Activated naive CD4-positive, alpha-beta T cell treated with anti-CD3 and anti-CD28 coated beads for 36 hours (primary cell): Measurements from ENCODE around the gene ICAM4. TPM values are rescaled to one million over a fixed set of nuclear protein-coding genes. Genes with fewer than 3 reads are reported as not detected.
A peak's percentile ranks its signal among the peaks of the same experiment; 100 is the strongest.
"Not testable (repeated sequence)": the region's sequence is repeated elsewhere in the genome, so short reads cannot be mapped to it uniquely, and the experiment has no call there.

ENCODE experiments used
- CTCF ChIA-PET: fragments of 350-600 bp; sonication (Branson Sonifier 250); formaldehyde crosslinking; loops from one replicate; lab custom pipeline; 2021; ENCODE audit warnings: antibody characterized with exemption; lab: Charles Lee
- DNase-seq: peaks from one replicate; pipeline ENCODE4 v3.0.0-alpha.2; 2020
- H3K27ac Mint-ChIP-seq: one replicate; pipeline ENCODE4 v1.8.0; 2021; ENCODE audit warnings: mild to moderate bottlenecking, mixed read lengths
- H3K27me3 Mint-ChIP-seq: one replicate; pipeline ENCODE4 v1.8.0; 2021; ENCODE audit warnings: low read depth, mixed read lengths
- H3K36me3 Mint-ChIP-seq: one replicate; pipeline ENCODE4 v1.8.0; 2021; ENCODE audit warnings: low read depth, mixed read lengths
- H3K4me1 Mint-ChIP-seq: one replicate; pipeline ENCODE4 v1.8.0; 2021; ENCODE audit warnings: low read depth, mixed read lengths
- H3K4me3 Mint-ChIP-seq: one replicate; pipeline ENCODE4 v1.8.0; 2021; ENCODE audit warnings: mild to moderate bottlenecking, moderate library complexity, mixed read lengths
- H3K9me3 Mint-ChIP-seq: one replicate; pipeline ENCODE4 v1.8.0; 2021; ENCODE audit warnings: mixed read lengths
- intact Hi-C: fragments of 100-400 bp; cut with micrococcal nuclease; formaldehyde crosslinking; loops from one replicate; pipeline ENCODE4 v1.15.1; 2023
- total RNA-seq, 2 experiments: library from RNA; stranded (reverse); gene quantifications; one replicate each; pipeline ENCODE4 v1.2.3, GENCODE V29; 2021

The ICAM4 gene
- total RNA-seq, 2 experiments from 2014 or later: not detected

DNA sequence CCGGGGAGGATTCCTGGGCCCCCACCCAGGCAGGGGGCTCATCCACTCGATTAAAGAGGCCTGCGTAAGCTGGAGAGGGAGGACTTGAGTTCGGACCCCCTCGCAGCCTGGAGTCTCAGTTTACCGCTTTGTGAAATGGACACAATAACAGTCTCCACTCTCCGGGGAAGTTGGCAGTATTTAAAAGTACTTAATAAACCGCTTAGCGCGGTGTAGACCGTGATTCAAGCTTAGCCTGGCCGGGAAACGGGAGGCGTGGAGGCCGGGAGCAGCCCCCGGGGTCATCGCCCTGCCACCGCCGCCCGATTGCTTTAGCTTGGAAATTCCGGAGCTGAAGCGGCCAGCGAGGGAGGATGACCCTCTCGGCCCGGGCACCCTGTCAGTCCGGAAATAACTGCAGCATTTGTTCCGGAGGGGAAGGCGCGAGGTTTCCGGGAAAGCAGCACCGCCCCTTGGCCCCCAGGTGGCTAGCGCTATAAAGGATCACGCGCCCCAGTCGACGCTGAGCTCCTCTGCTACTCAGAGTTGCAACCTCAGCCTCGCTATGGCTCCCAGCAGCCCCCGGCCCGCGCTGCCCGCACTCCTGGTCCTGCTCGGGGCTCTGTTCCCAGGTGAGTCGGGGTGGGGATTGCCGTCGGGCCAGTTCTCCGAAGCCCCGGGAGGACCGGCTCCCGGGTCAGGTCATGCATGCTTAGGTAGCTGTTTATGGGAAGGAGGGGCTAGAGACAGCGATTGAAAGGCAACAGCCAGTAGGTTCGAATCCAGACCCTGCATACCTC lies 15.9 kb upstream of the ICAM4 start, which contains the start of gene ICAM1:
ICAM1 (plus strand) TSS at position 505 of the 779 bp plus-strand sequence; CDS start at position 545, 40 bp downstream.
- peak; percentile 86 for DNase-seq
- CTCF ChIA-PET: interaction anchor here (0.6 to 5.4 kb wide), 23 partner anchors 9 to 338 kb away, joined by 3 to 85 read pairs (median 4); partner anchors contain the start of genes ICAM4, ICAM5 and TYK2
- H3K9me3 Mint-ChIP-seq: no peaks in the 10 kb centered on the region
- H3K36me3 Mint-ChIP-seq: peaks cover 13% of the 10 kb centered on the region
- no peaks in the 10 kb centered on the region for H3K27me3 Mint-ChIP-seq
- intact Hi-C loops: loop anchor here (1.0 to 2.0 kb wide), 5 partner anchors 18 to 232 kb away; partner anchors contain the start of genes FDX2, ICAM5, KEAP1 and RAVER1
- peak within 1 kb of the TSS; percentile 78 for H3K4me3 Mint-ChIP-seq
- peak within 1 kb of the TSS; percentile 85 for H3K27ac Mint-ChIP-seq
- peaks cover 34% of the 10 kb centered on the region for H3K4me1 Mint-ChIP-seq

DNA sequence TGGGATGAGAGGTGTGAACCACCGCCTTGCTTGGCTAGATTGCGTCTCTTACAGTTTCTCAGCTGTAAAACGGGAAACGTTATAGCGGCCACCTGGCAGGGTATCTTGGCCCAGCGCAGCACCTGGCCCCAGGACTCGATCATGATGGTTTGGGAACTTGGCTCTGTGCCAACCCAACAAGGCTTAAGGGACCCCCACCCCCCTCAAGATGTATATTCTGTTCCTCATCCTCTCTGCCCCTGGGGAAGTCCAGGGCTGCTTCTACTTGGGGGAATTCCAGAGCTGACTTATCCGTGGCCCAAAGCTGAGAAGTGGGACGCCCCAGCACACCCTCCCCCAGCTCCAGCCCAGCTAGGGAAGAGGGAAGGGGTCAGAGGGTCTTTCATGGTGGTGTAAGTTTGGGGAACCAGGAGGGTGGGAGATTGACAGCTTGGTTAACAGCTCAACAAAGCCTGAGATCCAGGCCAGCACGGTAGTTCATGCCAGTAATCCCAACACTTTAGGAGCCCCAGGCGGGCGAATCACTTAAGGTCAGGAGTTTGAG lies 15.1 kb upstream of the ICAM4 start:
- H3K4me1 Mint-ChIP-seq: peaks cover 34% of the 10 kb centered on the region
- peak overlapping the region; percentile 85 for H3K27ac Mint-ChIP-seq
- intact Hi-C loops: loop anchor here (1.0 to 2.0 kb wide), 5 partner anchors 18 to 231 kb away; partner anchors contain the start of genes FDX2, ICAM5, KEAP1 and RAVER1
- H3K9me3 Mint-ChIP-seq: no peaks in the 10 kb centered on the region
- H3K27me3 Mint-ChIP-seq: no peaks in the 10 kb centered on the region
- H3K4me3 Mint-ChIP-seq: peak overlapping the region; percentile 78
- H3K36me3 Mint-ChIP-seq: peaks cover 13% of the 10 kb centered on the region
- peak; percentile 71 for DNase-seq
- CTCF ChIA-PET: interaction anchor here (0.7 to 5.4 kb wide), 15 partner anchors 8 to 151 kb away, joined by 3 to 85 read pairs (median 11); partner anchors contain the start of genes ICAM4, ICAM5 and TYK2

DNA sequence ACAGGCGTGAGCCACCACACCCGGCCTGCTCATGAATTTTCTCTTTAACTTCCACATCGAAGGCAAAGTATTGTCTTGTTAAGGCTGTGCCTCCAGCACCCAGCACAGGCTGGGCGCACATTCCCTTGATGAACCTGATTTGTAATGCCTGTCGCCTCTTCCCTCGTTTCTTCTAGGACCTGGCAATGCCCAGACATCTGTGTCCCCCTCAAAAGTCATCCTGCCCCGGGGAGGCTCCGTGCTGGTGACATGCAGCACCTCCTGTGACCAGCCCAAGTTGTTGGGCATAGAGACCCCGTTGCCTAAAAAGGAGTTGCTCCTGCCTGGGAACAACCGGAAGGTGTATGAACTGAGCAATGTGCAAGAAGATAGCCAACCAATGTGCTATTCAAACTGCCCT lies 12.2 kb upstream of the ICAM4 start:
- H3K9me3 Mint-ChIP-seq: no peaks in the 10 kb centered on the region
- H3K4me1 Mint-ChIP-seq: peaks cover 44% of the 10 kb centered on the region
- no peak overlapping the region for H3K4me3 Mint-ChIP-seq
- H3K27ac Mint-ChIP-seq: peak overlapping the region; percentile 1
- peaks cover 17% of the 10 kb centered on the region for H3K36me3 Mint-ChIP-seq
- H3K27me3 Mint-ChIP-seq: no peaks in the 10 kb centered on the region
- no peak for DNase-seq
- CTCF ChIA-PET: interaction anchor here (0.7 kb wide), 1 partner anchor 46 kb away, joined by 3 read pairs; no protein-coding TSS in a partner anchor
- intact Hi-C loops: no loop called here

DNA sequence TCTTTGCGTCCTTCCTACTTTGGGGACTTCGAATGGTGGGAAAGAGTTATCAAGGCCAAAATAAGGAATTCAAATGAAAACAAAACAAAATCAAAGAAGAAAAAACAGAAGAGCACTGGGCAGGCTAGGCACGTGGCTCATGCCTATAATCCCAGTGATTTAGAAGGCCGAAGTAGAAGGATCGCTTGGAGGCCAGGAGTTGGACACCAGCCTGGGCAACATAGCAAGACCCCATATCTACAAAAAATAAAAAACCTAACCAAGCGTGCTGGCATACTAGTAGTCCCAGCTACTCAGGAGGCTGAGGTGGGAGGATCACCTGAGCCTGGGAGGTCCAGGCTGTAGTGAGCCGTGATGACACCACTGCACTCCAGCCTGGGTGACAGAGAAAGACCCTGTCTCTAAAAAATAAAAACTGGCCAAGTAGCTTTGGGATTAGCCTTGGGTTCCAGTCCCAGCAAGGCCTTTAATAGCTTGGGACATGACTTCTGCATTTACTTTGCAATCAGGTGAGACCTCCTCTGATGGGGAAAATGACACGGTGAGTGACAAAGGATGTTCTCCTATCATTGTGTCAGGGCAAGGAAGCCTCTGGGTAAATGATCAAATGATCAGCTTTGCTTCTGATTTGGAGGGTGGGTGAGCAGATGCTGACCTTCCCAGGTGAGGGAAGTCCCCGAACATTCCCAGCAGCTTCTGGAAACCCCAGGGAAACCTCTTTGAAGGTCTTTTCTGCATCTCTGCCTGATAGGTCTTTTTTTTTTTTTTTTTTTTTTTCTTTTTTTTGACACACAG lies 8.8 kb upstream of the ICAM4 start:
- no peak overlapping the region for H3K27ac Mint-ChIP-seq

DNA sequence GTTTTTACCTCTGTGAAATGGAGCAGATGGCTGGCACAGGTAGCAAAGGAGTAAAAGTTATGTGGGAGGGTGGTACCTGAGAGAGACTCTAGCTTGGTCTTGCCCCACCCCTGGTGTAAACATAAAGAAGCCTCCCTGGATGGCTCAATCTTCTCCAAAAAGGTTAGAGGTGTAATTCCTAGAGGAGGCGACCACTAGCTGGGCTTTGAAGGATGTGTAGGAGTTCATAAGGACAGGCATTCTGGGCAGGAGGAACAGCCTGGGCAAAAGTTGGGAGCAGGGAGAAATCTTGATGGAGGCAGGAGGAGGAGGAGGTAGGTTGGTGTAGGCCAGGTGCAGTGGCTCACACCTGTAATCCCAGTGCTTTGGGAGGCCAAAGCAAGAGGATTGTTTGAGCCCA lies 7.8 kb upstream of the ICAM4 start:
- Mint-ChIP-seq H3K27ac (no peak overlapping the region), H3K4me3 (no peak overlapping the region), H3K4me1 (peaks cover 21% of the 10 kb centered on the region), H3K27me3 (no peaks in the 10 kb centered on the region), H3K9me3 (no peaks in the 10 kb centered on the region), H3K36me3 (peaks cover 24% of the 10 kb centered on the region)
- CTCF ChIA-PET: interaction anchor here (0.7 to 2.3 kb wide), 2 partner anchors 9 to 347 kb away, joined by 3 to 13 read pairs; partner anchors contain the start of gene ICAM1
- intact Hi-C loops: no loop called here
- DNase-seq: no peak

More for the DNA sequence above, 8.8 kb upstream of the ICAM4 start:
- no peaks in the 10 kb centered on the region for H3K27me3 Mint-ChIP-seq
- peaks cover 22% of the 10 kb centered on the region for H3K4me1 Mint-ChIP-seq
- intact Hi-C loops: no loop called here
- H3K9me3 Mint-ChIP-seq: no peaks in the 10 kb centered on the region
- no peak for DNase-seq
- CTCF ChIA-PET: no interaction called here
- H3K4me3 Mint-ChIP-seq: no peak overlapping the region
- H3K36me3 Mint-ChIP-seq: peaks cover 22% of the 10 kb centered on the region

DNA sequence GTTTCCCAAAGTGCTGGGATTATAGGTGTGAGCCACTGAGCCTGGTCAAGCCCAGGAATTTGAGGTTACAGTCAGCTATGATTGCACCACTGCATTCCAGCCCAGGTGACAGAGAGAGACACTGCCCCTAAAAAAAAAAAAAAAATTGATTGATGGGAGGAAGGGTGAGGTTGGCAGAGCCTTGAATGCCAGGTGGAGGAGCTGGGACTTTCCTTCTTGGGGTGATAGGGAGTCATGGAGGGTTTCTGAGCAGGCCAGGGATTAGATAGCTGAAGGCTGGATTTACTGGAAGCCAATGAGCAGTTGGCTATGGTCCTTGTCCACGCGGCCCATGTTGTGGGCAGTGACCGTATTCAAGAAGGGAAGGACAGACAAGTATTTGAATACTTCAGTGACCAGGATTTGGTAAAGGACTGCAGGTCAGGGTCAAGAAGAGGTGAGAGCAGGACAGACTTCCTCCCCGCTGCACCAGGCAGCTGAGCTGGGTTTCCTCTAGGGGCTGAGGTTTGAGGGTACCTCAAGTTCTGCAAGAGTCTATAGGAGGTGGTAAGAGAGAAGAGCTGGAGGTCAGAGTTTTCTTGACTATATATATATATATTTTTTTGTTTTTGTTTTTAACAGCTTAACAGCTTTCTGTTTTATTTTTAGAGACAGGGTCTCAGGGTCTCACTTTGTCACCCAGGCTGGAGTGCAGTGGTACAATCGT lies 6.9 kb upstream of the ICAM4 start:
- CTCF ChIA-PET: interaction anchor here (0.5 to 2.3 kb wide), 9 partner anchors 10 to 348 kb away, joined by 3 to 13 read pairs (median 3); partner anchors contain the start of genes ICAM1 and ICAM5
- no peak for DNase-seq
- no peaks in the 10 kb centered on the region for H3K27me3 Mint-ChIP-seq
- H3K27ac Mint-ChIP-seq: peak overlapping the region; percentile 70
- intact Hi-C loops: no loop called here
- no peaks in the 10 kb centered on the region for H3K9me3 Mint-ChIP-seq
- peaks cover 15% of the 10 kb centered on the region for H3K4me1 Mint-ChIP-seq
- no peak overlapping the region for H3K4me3 Mint-ChIP-seq
- peaks cover 22% of the 10 kb centered on the region for H3K36me3 Mint-ChIP-seq

DNA sequence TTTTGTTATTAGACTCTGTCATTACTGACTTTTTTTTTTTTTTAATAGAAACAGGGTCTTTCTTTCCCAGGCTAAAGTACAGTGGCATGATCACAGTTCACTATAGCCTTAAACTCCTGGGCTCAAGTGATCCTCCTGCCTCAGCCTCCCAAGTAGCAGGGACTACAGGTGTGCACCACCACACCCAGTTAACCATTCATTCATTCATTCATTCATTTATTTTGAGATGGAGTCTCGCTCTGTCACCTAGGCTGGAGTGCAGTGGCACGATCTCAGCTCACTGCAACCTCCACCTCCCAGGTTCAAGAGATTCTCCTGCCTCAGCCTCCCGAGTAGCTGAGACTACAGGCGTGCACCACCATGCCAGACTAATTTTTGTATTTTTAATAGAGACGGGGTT lies 4.7 kb upstream of the ICAM4 start:
- H3K36me3 Mint-ChIP-seq: peaks cover 34% of the 10 kb centered on the region
- H3K9me3 Mint-ChIP-seq, H3K27ac Mint-ChIP-seq, DNase-seq, H3K27me3 Mint-ChIP-seq, intact Hi-C loops, H3K4me3 Mint-ChIP-seq: not testable (repeated sequence)
- H3K4me1 Mint-ChIP-seq: peaks cover 24% of the 10 kb centered on the region
- CTCF ChIA-PET: interaction anchor here (0.6 kb wide), 1 partner anchor 282 kb away, joined by 3 read pairs; no protein-coding TSS in a partner anchor

DNA sequence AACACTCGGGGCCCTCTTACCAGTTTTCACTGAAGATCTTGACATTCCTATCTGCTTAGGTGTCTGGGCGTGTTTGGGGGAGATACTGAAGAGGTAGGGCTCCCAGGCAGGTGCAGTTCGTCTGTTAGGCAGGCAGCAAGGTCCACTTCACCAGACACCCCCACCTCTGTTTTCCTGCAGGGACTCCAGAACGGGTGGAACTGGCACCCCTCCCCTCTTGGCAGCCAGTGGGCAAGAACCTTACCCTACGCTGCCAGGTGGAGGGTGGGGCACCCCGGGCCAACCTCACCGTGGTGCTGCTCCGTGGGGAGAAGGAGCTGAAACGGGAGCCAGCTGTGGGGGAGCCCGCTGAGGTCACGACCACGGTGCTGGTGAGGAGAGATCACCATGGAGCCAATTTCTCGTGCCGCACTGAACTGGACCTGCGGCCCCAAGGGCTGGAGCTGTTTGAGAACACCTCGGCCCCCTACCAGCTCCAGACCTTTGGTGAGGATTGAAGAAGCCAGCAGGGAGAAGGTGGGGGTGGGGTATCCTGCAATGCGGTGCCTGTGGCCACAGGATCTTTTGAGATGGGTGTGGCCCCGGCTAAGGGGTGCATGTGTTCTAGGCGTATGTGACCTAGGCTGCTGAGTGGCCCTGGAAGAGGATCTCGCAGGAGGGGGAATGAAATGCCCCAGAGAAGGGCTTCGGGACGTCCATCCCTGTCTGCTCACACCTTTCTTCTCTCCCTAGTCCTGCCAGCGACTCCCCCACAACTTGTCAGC lies 3.3 kb upstream of the ICAM4 start:
- Mint-ChIP-seq H3K4me1 (peaks cover 31% of the 10 kb centered on the region), H3K36me3 (peaks cover 32% of the 10 kb centered on the region), H3K27me3 (peaks cover 14% of the 10 kb centered on the region), H3K4me3 (no peak overlapping the region), H3K9me3 (no peaks in the 10 kb centered on the region), H3K27ac (no peak overlapping the region)
- no peak for DNase-seq
- CTCF ChIA-PET: interaction anchor here (0.6 to 1.1 kb wide), 2 partner anchors 105 to 227 kb away, joined by 3 read pairs; no protein-coding TSS in a partner anchor
- intact Hi-C loops: no loop called here

DNA sequence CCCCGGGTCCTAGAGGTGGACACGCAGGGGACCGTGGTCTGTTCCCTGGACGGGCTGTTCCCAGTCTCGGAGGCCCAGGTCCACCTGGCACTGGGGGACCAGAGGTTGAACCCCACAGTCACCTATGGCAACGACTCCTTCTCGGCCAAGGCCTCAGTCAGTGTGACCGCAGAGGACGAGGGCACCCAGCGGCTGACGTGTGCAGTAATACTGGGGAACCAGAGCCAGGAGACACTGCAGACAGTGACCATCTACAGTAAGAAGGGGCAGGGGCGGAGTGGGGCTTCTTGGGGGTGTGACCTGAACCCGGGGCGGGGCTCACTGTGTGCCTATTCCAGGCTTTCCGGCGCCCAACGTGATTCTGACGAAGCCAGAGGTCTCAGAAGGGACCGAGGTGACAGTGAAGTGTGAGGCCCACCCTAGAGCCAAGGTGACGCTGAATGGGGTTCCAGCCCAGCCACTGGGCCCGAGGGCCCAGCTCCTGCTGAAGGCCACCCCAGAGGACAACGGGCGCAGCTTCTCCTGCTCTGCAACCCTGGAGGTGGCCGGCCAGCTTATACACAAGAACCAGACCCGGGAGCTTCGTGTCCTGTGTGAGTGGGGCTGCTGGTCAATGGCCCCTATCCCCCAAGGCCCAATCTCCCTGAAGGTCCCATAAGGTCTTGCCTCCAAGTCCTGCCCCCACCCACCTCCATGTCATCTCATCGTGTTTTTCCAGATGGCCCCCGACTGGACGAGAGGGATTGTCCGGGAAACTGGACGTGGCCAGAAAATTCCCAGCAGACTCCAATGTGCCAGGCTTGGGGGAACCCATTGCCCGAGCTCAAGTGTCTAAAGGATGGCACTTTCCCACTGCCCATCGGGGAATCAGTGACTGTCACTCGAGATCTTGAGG lies 2.4 kb upstream of the ICAM4 start:
- peaks cover 30% of the 10 kb centered on the region for H3K36me3 Mint-ChIP-seq
- intact Hi-C loops: no loop called here
- no peaks in the 10 kb centered on the region for H3K9me3 Mint-ChIP-seq
- peaks cover 33% of the 10 kb centered on the region for H3K4me1 Mint-ChIP-seq
- no peak for DNase-seq
- H3K4me3 Mint-ChIP-seq: no peak overlapping the region
- peaks cover 20% of the 10 kb centered on the region for H3K27me3 Mint-ChIP-seq
- CTCF ChIA-PET: no interaction called here
- H3K27ac Mint-ChIP-seq: no peak overlapping the region

DNA sequence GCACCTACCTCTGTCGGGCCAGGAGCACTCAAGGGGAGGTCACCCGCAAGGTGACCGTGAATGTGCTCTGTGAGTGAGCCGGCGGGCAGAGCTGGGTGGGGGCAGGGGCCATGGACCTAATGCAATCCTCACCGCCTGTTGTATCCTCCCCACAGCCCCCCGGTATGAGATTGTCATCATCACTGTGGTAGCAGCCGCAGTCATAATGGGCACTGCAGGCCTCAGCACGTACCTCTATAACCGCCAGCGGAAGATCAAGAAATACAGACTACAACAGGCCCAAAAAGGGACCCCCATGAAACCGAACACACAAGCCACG lies 1.8 kb upstream of the ICAM4 start:
- no peak for DNase-seq
- intact Hi-C loops: loop anchor here (5.0 kb wide), 1 partner anchor 47 kb away; the partner anchor contains the start of gene RAVER1
- H3K4me3 Mint-ChIP-seq: no peak overlapping the region
- H3K27me3 Mint-ChIP-seq: peaks cover 20% of the 10 kb centered on the region
- H3K36me3 Mint-ChIP-seq: peaks cover 27% of the 10 kb centered on the region
- peaks cover 33% of the 10 kb centered on the region for H3K4me1 Mint-ChIP-seq
- H3K27ac Mint-ChIP-seq: no peak overlapping the region
- CTCF ChIA-PET: no interaction called here
- no peaks in the 10 kb centered on the region for H3K9me3 Mint-ChIP-seq
